ENCODE data around the gene OR10A4. TPM values are rescaled to one million over a fixed set of nuclear protein-coding genes. Genes with fewer than 3 reads are reported as not detected.

The OR10A4 gene
- total and polyA plus RNA-seq, 10 of the 15 experiments (the other 5 are each of a cell fraction or from before 2014, with no cell fraction given), result not detected

DNA sequence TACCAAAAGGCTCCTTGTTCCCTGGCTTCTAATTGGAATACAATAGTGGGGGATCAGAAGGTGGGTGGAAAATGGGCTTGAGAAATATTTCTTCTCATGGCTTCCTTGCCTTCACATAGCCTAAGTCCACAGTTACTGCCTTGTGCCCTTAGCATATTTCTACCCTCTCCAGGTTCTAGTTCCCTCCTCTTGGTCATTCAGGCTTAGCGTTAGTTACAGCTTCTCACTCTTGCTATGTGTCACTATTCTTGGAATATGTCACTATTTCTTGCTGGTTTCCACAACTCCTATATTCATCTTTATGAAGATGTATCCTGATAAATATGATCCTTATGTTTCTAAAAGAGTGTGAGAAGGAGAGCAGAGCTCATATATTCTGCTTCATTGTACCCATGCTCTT, 13.4 kb downstream of the OR10A4 start:
- H3K9me3 ChIP-seq (replicated peaks; ENCODE audit: control insufficient read depth, insufficient read depth, low read length), result no peaks in the 10 kb centered on the region
- no peaks in the 10 kb centered on the region for H3K4me1 ChIP-seq (ENCODE audit: control insufficient read depth, insufficient read depth, low read length)
- no peaks in the 10 kb centered on the region for H4K20me1 ChIP-seq (ENCODE audit: control insufficient read depth, insufficient read depth)
- intact Hi-C loops (cut with micrococcal nuclease; ENCODE audit: unreplicated experiment), result no loop called here
- H3K79me2 ChIP-seq (ENCODE audit: control insufficient read depth, insufficient read depth, low read length), result no peaks in the 10 kb centered on the region
- CTCF ChIA-PET, result interaction anchor here (1.4 kb wide), 1 partner anchor 11 kb away, joined by 4 read pairs; no protein-coding TSS in a partner anchor
- in situ Hi-C loops (cut with MboI), result no loop called here
- FAIRE-seq (no peak), ATAC-seq (peak; percentile 45; the same call in 2 of the 3 replicates), DNase-seq (ENCODE audit: low read depth, low spot score) (no peak)
- RAD21 ChIA-PET (ENCODE audit: unreplicated experiment), result no interaction called here
- no peaks in the 10 kb centered on the region for H3K27me3 ChIP-seq (replicated peaks in 1 of 2; ENCODE audit: control insufficient read depth in 2 of 2, insufficient read depth in 2 of 2, low read length in 1 of 2)
- no peak overlapping the region for H3K9ac ChIP-seq (ENCODE audit: control insufficient read depth, insufficient read depth, low read length)
- H3K4me3 ChIP-seq, result no peak overlapping the region
- no peak overlapping the region for H3K4me2 ChIP-seq (ENCODE audit: control insufficient read depth, insufficient read depth)
- TF ChIP-seq RBBP5 (conservative IDR thresholded peaks at IDR 0.05), result no peak
- no peak for TF ChIP-seq ELK1 (IDR thresholded peaks at IDR 0.05; ENCODE audit: low read depth, low read length)
- TF ChIP-seq ZBTB33 (IDR thresholded peaks at IDR 0.05), result no peak
- TF ChIP-seq, protein P1, sequence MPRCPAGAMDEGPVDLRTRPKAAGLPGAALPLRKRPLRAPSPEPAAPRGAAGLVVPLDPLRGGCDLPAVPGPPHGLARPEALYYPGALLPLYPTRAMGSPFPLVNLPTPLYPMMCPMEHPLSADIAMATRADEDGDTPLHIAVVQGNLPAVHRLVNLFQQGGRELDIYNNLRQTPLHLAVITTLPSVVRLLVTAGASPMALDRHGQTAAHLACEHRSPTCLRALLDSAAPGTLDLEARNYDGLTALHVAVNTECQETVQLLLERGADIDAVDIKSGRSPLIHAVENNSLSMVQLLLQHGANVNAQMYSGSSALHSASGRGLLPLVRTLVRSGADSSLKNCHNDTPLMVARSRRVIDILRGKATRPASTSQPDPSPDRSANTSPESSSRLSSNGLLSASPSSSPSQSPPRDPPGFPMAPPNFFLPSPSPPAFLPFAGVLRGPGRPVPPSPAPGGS (IDR thresholded peaks at IDR 0.05; ENCODE audit: borderline replicate concordance, insufficient read depth, low read depth, low read length, poor library complexity, severe bottlenecking), result no peak
- no peak for TF ChIP-seq PBX3 (IDR thresholded peaks at IDR 0.05; ENCODE audit: insufficient replicate concordance, low read depth, low read length)
- TF ChIP-seq ZZZ3 (IDR thresholded peaks at IDR 0.05; ENCODE audit: control insufficient read depth, insufficient read length, low read depth), result no peak
- TF ChIP-seq SMC3 (IDR thresholded peaks at IDR 0.05; ENCODE audit: borderline replicate concordance, low read length), result no peak
- TF ChIP-seq LARP7 (IDR thresholded peaks at IDR 0.05), result no peak
- no peak for TF ChIP-seq SPI1 (IDR thresholded peaks at IDR 0.05; ENCODE audit: borderline replicate concordance, insufficient read depth, low read depth, low read length)
- no peak for TF ChIP-seq SIX5 (IDR thresholded peaks at IDR 0.05; ENCODE audit: low read depth, low read length, severe bottlenecking)
- TF ChIP-seq NR2F1 (conservative IDR thresholded peaks at IDR 0.05), result no peak
- TF ChIP-seq RB1 (IDR thresholded peaks at IDR 0.05; ENCODE audit: borderline replicate concordance), result no peak
- TF ChIP-seq ESRRA (IDR thresholded peaks at IDR 0.05; ENCODE audit: low read length), result no peak
- no peak for TF ChIP-seq EED (IDR thresholded peaks at IDR 0.05; ENCODE audit: low read depth)
- TF ChIP-seq MLLT1 (IDR thresholded peaks at IDR 0.05), result no peak
- no peak for TF ChIP-seq SUPT20H (IDR thresholded peaks at IDR 0.05; ENCODE audit: borderline replicate concordance, control insufficient read depth, low read depth, low read length)
- no peak for TF ChIP-seq TCF7 (IDR thresholded peaks at IDR 0.05; ENCODE audit: borderline replicate concordance)
- no peak for TF ChIP-seq BACH1 (IDR thresholded peaks at IDR 0.05; ENCODE audit: borderline replicate concordance)
- POLR2A ChIA-PET, result no interaction called here
- SMC1A ChIA-PET (ENCODE audit: uncharacterized antibody, unreplicated experiment), result interaction anchor here (0.6 to 0.8 kb wide), 3 partner anchors 9 to 1160 kb away, joined by 3 read pairs; no protein-coding TSS in a partner anchor
- no peaks in the 10 kb centered on the region for H3K36me3 ChIP-seq (ENCODE audit: control insufficient read depth in 2 of 2, insufficient read depth in 2 of 2, low read length in 1 of 2)
- 0% methylated on average over 1 of the region's 1 CpG for WGBS (ENCODE audit: insufficient coverage, insufficient replicate concordance, low lambda C conversion rate, missing lambda C conversion rate)
- H3K27ac ChIP-seq (ENCODE audit: control insufficient read depth, insufficient read depth), result no peak overlapping the region
- H2AFZ ChIP-seq (ENCODE audit: control insufficient read depth, low read depth, low read length), result no peak overlapping the region
- no TSS peak for BruUV-seq (replicated peaks)
